IMR-90 (cell line): ENCODE data around the gene SIGLEC7. TPM values are rescaled to one million over a fixed set of nuclear protein-coding genes. Genes with fewer than 3 reads are reported as not detected.

Experiments
- ATAC-seq: fragments of 200-7000 bp; cut with Tn5 transposase; 2 replicates; pipeline ENCODE4 v1.9.1; 2020; ENCODE audit warnings: low read depth, mild to moderate bottlenecking, moderate library complexity
- BruUV-seq: library from RNA; stranded (reverse); fragments of 400-500 nt; replicated peaks from 2 replicates; lab custom pipeline; 2021; lab: Mats Ljungman, UMichigan
- CTCF ChIA-PET: fragments of 300-600 bp; formaldehyde crosslinking; extraction: SDS; loops from one replicate; lab custom pipeline; 2021; ENCODE audit warnings: antibody characterized with exemption; lab: Yijun Ruan, JAX
- POLR2A ChIA-PET: fragments of 300-600 bp; sonication (Branson Sonifier 250); formaldehyde crosslinking; loops from one replicate; lab custom pipeline; 2022; ENCODE audit warnings: antibody characterized with exemption; ENCODE audit not compliant: unreplicated experiment; lab: Charles Lee
- DNase-seq: peaks from one replicate; pipeline ENCODE4 v3.0.0; 2013
- H2AFZ ChIP-seq: replicated peaks from 2 replicates; pipeline ENCODE3; 2013; ENCODE audit warnings: low read length, mild to moderate bottlenecking; ENCODE audit not compliant: poor library complexity
- H2AK5ac ChIP-seq: 2 replicates; pipeline ENCODE4 v1.6.1; 2013; ENCODE audit warnings: low read depth, low read length, inconsistent platforms
- H2AK9ac ChIP-seq: replicated peaks from 2 replicates; pipeline ENCODE3; 2013; ENCODE audit warnings: mild to moderate bottlenecking, low read depth, low read length, moderate library complexity; ENCODE audit not compliant: poor library complexity
- H2BK120ac ChIP-seq: 2 replicates; pipeline ENCODE4 v1.6.1; 2013; ENCODE audit warnings: low read depth, low read length, inconsistent platforms
- H2BK15ac ChIP-seq: 3 replicates; pipeline ENCODE4 v1.6.1; 2013; ENCODE audit warnings: low read depth, low read length, inconsistent platforms
- H2BK20ac ChIP-seq: 2 replicates; pipeline ENCODE4 v1.6.1; 2013; ENCODE audit warnings: low read depth, mild to moderate bottlenecking, inconsistent platforms, low read length, moderate library complexity
- H2BK5ac ChIP-seq: 2 replicates; pipeline ENCODE4 v1.6.1; 2013; ENCODE audit warnings: mild to moderate bottlenecking, low read depth, low read length, inconsistent platforms; ENCODE audit not compliant: poor library complexity, severe bottlenecking
- H3K14ac ChIP-seq: replicated peaks from 2 replicates; pipeline ENCODE4 v1.6.1; 2013; ENCODE audit warnings: low read depth, low read length, inconsistent platforms
- H3K18ac ChIP-seq: 2 replicates; pipeline ENCODE4 v1.6.1; 2013; ENCODE audit warnings: low read depth, low read length, control low read depth
- H3K23ac ChIP-seq: 2 replicates; pipeline ENCODE4 v1.6.1; 2013; ENCODE audit warnings: low read depth, low read length, inconsistent platforms
- H3K27ac ChIP-seq: 2 replicates; pipeline ENCODE4 v1.5.1; 2013; ENCODE audit warnings: mild to moderate bottlenecking, control low read depth, low read length; ENCODE audit not compliant: insufficient read depth
- H3K27me3 ChIP-seq: 2 replicates; pipeline ENCODE4 v1.6.1; 2013; ENCODE audit warnings: low read length; ENCODE audit not compliant: control insufficient read depth, insufficient read depth
- H3K36me3 ChIP-seq: 2 replicates; pipeline ENCODE4 v1.6.1; 2013; ENCODE audit warnings: low read length, mixed read lengths; ENCODE audit not compliant: control insufficient read depth, insufficient read depth
- H3K4ac ChIP-seq: 2 replicates; pipeline ENCODE4 v1.6.1; 2013; ENCODE audit warnings: low read depth, low read length, inconsistent platforms
- H3K4me1 ChIP-seq: 2 replicates; pipeline ENCODE4 v1.6.1; 2013; ENCODE audit warnings: low read length, mixed read lengths; ENCODE audit not compliant: control insufficient read depth, insufficient read depth
- H3K4me2 ChIP-seq: 2 replicates; pipeline ENCODE4 v1.6.1; 2013; ENCODE audit warnings: low read depth, mild to moderate bottlenecking, control low read depth, low read length, moderate library complexity
- H3K4me3 ChIP-seq: 2 replicates; pipeline ENCODE4 v1.5.1; 2013; ENCODE audit warnings: low read depth, mild to moderate bottlenecking, control low read depth, low read length, moderate library complexity; ENCODE audit not compliant: insufficient read depth
- H3K56ac ChIP-seq: 2 replicates; pipeline ENCODE4 v1.6.1; 2013; ENCODE audit warnings: low read length, inconsistent platforms; ENCODE audit not compliant: insufficient read depth; ENCODE audit errors: extremely low read depth
- H3K79me1 ChIP-seq, 2 experiments: 2 replicates each; pipeline ENCODE4 v1.6.1; 2013; ENCODE audit warnings: low read length in 2 of 2, inconsistent platforms in 1 of 2, low read depth in 1 of 2
- H3K9ac ChIP-seq: 2 replicates; pipeline ENCODE4 v1.6.1; 2013; ENCODE audit warnings: low read depth, low read length, control low read depth
- H3K9me1 ChIP-seq: 2 replicates; pipeline ENCODE4 v1.6.1; 2013; ENCODE audit warnings: low read length, inconsistent platforms; ENCODE audit not compliant: insufficient read depth
- H3K9me3 ChIP-seq: 2 replicates; pipeline ENCODE4 v1.6.1; 2013; ENCODE audit warnings: low read length; ENCODE audit not compliant: control insufficient read depth, insufficient read depth
- H4K20me1 ChIP-seq: 2 replicates; pipeline ENCODE4 v1.6.1; 2013; ENCODE audit warnings: low read length, inconsistent platforms; ENCODE audit not compliant: insufficient read depth
- H4K5ac ChIP-seq: 2 replicates; pipeline ENCODE4 v1.6.1; 2013; ENCODE audit warnings: mild to moderate bottlenecking, low read depth, low read length, control low read depth
- H4K8ac ChIP-seq, 2 experiments: 2 replicates each; pipeline ENCODE4 v1.6.1; 2013; ENCODE audit warnings: low read depth in 2 of 2, low read length in 2 of 2, control low read depth in 1 of 2, inconsistent platforms in 1 of 2
- H4K91ac ChIP-seq: 2 replicates; pipeline ENCODE4 v1.6.1; 2013; ENCODE audit warnings: low read depth, low read length, inconsistent platforms; ENCODE audit not compliant: insufficient read depth
- BHLHE40 ChIP-seq: fragments of 150-350 bp; IDR thresholded peaks from 2 replicates; pipeline ENCODE4 v1.6.1; 2016; ENCODE audit warnings: mild to moderate bottlenecking, low read depth, low read length
- CEBPB ChIP-seq: IDR thresholded peaks from 2 replicates; pipeline ENCODE4 v1.6.1; 2012; ENCODE audit warnings: low read depth, low read length, improper control_type of control experiment
- CHD1 ChIP-seq: IDR thresholded peaks from 2 replicates; pipeline ENCODE4 v1.6.1; 2012; ENCODE audit warnings: low read depth, low read length, improper control_type of control experiment
- CTCF ChIP-seq: conservative IDR thresholded peaks from 2 replicates; pipeline ENCODE4 v1.5.1; 2012; ENCODE audit warnings: mild to moderate bottlenecking, low read depth, low read length, improper control_type of control experiment
- FOS ChIP-seq: fragments of 150-350 bp; IDR thresholded peaks from 2 replicates; pipeline ENCODE4 v1.6.1; 2016; ENCODE audit warnings: low read depth, low read length
- MAFK ChIP-seq: IDR thresholded peaks from 2 replicates; pipeline ENCODE4 v1.6.1; 2012; ENCODE audit warnings: low read depth, low read length, improper control_type of control experiment
- MAZ ChIP-seq: IDR thresholded peaks from 2 replicates; pipeline ENCODE4 v1.6.1; 2012; ENCODE audit warnings: low read depth, mild to moderate bottlenecking, low read length, improper control_type of control experiment, moderate library complexity, borderline replicate concordance
- MXI1 ChIP-seq: IDR thresholded peaks from 2 replicates; pipeline ENCODE4 v1.6.1; 2012; ENCODE audit warnings: low read depth, mild to moderate bottlenecking, low read length, moderate library complexity, borderline replicate concordance
- NFE2L2 ChIP-seq: fragments of 150-350 bp; IDR thresholded peaks from 2 replicates; pipeline ENCODE4 v1.6.1; 2016; ENCODE audit warnings: low read depth, mild to moderate bottlenecking, low read length
- POLR2A ChIP-seq: IDR thresholded peaks from 2 replicates; pipeline ENCODE4 v1.6.1; 2012; ENCODE audit warnings: mild to moderate bottlenecking, low read depth, low read length
- RAD21 ChIP-seq: IDR thresholded peaks from 2 replicates; pipeline ENCODE4 v1.6.1; 2012; ENCODE audit warnings: low read length, improper control_type of control experiment
- RCOR1 ChIP-seq: IDR thresholded peaks from 2 replicates; pipeline ENCODE4 v1.6.1; 2012; ENCODE audit warnings: mild to moderate bottlenecking, low read length, improper control_type of control experiment; ENCODE audit not compliant: insufficient replicate concordance
- RFX5 ChIP-seq: IDR thresholded peaks from 2 replicates; pipeline ENCODE4 v1.8.0; 2012; ENCODE audit warnings: low read depth, mild to moderate bottlenecking, low read length, moderate library complexity
- SMC3 ChIP-seq: fragments of 150-350 bp; IDR thresholded peaks from 2 replicates; pipeline ENCODE4 v1.6.1; 2016; ENCODE audit warnings: low read depth, mild to moderate bottlenecking, antibody characterized with exemption, low read length, moderate library complexity
- WGBS, 2 experiments: methylation state at CpG; one replicate each; pipeline versions ENCODE4 v1.1.5 to v1.1.7; 2013; ENCODE audit warnings: missing lambda C conversion rate in 2 of 2; ENCODE audit not compliant: insufficient read length in 1 of 2; ENCODE audit errors: extremely low coverage in 2 of 2; 5-methylcytosine and 5-hydroxymethylcytosine counted together
- dilution Hi-C: fragments of 300-500 bp; cut with HindIII; formaldehyde crosslinking; loops from one replicate; pipeline ENCODE4 v1.14.3; 2018; ENCODE audit warnings: low sequenced_read_pairs; ENCODE audit not compliant: unreplicated experiment
- in situ Hi-C: fragments of 300-500 bp; cut with MboI; formaldehyde crosslinking; loops from 3 replicates; pipeline ENCODE4 v1.14.3; 2019; ENCODE audit warnings: low sequenced_read_pairs, inconsistent platforms, mixed read lengths
- intact Hi-C: fragments of 100-400 bp; cut with micrococcal nuclease; formaldehyde crosslinking; loops from 2 replicates; pipeline ENCODE4 v1.10.0; 2022
- polyA plus RNA-seq, 3 experiments: library from polyadenylated mRNA; depleted of rRNA; stranded (reverse); fragments of >200 nt; gene quantifications; 2 replicates each; pipeline ENCODE4 v1.2.3, GENCODE V29; 2012; ENCODE audit warnings: low replicate concordance in 1 of 3
- total RNA-seq: library from RNA; depleted of rRNA; stranded (reverse); fragments of >200 nt; gene quantifications from 2 replicates; pipeline ENCODE4 v1.2.3, GENCODE V29; 2012
- TF ChIP-seq, protein P1 (sequence below): fragments of 150-350 bp; IDR thresholded peaks from 2 replicates; pipeline ENCODE4 v1.6.1; 2016; ENCODE audit warnings: low read depth, mild to moderate bottlenecking, low read length, moderate library complexity, borderline replicate concordance
- TF ChIP-seq, protein P2 (sequence below): fragments of 150-350 bp; IDR thresholded peaks from 2 replicates; pipeline ENCODE4 v1.6.1; 2017; ENCODE audit warnings: mild to moderate bottlenecking, antibody characterized with exemption, low read length, low read depth

The SIGLEC7 gene
- total and polyA plus RNA-seq, 2 of the 4 experiments (the other 2 are of a cell fraction): not detected

DNA sequence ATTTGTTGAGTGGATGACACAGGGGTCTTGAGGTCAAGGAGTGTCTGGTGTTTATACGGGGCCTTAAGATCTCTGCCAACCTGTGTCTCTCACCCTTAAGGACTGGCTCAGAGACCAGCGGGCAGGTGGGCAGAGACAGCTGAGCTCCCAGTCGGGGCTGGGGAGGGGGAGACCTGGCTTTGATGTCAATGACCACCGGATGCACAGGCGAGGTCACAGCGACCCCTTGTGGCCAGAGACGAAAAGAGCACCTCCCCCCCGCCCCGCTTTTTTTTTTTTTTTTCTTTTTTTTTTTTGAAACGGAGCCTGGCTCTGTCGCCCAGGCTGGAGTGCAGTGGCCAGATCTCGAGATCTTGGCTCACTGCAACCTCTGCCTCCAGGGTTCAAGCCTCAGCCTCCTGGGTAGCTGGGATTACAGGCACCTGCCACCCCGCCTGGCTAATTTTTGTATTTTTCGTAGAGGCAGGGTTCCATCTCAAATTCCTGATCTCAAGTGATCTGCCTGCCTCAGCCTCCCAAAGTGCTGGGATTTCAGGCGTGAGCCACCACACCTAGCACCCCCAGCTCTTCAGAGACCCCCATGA lies 47.3 kb upstream of the SIGLEC7 start:
- no peak overlapping the region for H2AK9ac ChIP-seq

More for the DNA sequence above, 47.3 kb upstream of the SIGLEC7 start:
- TF ChIP-seq, protein P1, sequence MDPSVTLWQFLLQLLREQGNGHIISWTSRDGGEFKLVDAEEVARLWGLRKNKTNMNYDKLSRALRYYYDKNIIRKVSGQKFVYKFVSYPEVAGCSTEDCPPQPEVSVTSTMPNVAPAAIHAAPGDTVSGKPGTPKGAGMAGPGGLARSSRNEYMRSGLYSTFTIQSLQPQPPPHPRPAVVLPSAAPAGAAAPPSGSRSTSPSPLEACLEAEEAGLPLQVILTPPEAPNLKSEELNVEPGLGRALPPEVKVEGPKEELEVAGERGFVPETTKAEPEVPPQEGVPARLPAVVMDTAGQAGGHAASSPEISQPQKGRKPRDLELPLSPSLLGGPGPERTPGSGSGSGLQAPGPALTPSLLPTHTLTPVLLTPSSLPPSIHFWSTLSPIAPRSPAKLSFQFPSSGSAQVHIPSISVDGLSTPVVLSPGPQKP: no peak
- peak; percentile 31 for TF ChIP-seq SMC3
- TF ChIP-seq, protein P2, sequence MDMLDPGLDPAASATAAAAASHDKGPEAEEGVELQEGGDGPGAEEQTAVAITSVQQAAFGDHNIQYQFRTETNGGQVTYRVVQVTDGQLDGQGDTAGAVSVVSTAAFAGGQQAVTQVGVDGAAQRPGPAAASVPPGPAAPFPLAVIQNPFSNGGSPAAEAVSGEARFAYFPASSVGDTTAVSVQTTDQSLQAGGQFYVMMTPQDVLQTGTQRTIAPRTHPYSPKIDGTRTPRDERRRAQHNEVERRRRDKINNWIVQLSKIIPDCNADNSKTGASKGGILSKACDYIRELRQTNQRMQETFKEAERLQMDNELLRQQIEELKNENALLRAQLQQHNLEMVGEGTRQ: no peak
- TF ChIP-seq MXI1: no peak
- TF ChIP-seq CTCF: peak; percentile 56
- no peak for TF ChIP-seq CHD1
- TF ChIP-seq FOS: no peak
- TF ChIP-seq RCOR1: no peak
- no peak for TF ChIP-seq MAFK
- no peak for TF ChIP-seq BHLHE40
- no peak for TF ChIP-seq CEBPB
- peak; percentile 47; the same call in 1 of the 2 replicates for TF ChIP-seq MAZ
- TF ChIP-seq POLR2A: no peak
- no peak for TF ChIP-seq RFX5
- TF ChIP-seq RAD21: peak; percentile 46
- no peak for TF ChIP-seq NFE2L2
- peaks cover 6% of the 10 kb centered on the region for H3K36me3 ChIP-seq
- peak overlapping the region; percentile 62 for H2AFZ ChIP-seq
- no peak overlapping the region for H2BK15ac ChIP-seq
- peaks cover 0 to 15% of the 10 kb centered on the region in 2 experiments; a peak in 2 of 4 replicates for H3K79me1 ChIP-seq
- H3K9me1 ChIP-seq: no peaks in the 10 kb centered on the region; the same call in 1 of the 2 replicates
- H3K9me3 ChIP-seq: no peaks in the 10 kb centered on the region
- H2BK120ac ChIP-seq: no peak overlapping the region
- H3K4ac ChIP-seq: no peak overlapping the region
- no peak overlapping the region for H3K23ac ChIP-seq
- H3K4me3 ChIP-seq: no peak overlapping the region
- H2AK5ac ChIP-seq: no peak overlapping the region
- dilution Hi-C loops (no loop called here), in situ Hi-C loops (no loop called here), intact Hi-C loops (loop anchor here (1.0 to 5.0 kb wide), 2 partner anchors 73 to 162 kb away; no protein-coding TSS in a partner anchor)
- H3K14ac ChIP-seq: no peak overlapping the region
- H4K8ac ChIP-seq: no peak overlapping the region
- ChIA-PET POLR2A (no interaction called here), CTCF (interaction anchor here (0.7 to 1.0 kb wide), 2 partner anchors 73 to 166 kb away, joined by 3 to 7 read pairs; no protein-coding TSS in a partner anchor)
- no peak overlapping the region for H4K91ac ChIP-seq
- WGBS, 2 experiments: 30% methylated on average over 2 of the region's 15 CpGs; no CpG with 5 or more reads in 1 of the 2 experiments
- H4K5ac ChIP-seq: no peak overlapping the region
- no peak overlapping the region for H3K18ac ChIP-seq
- DNase-seq (no peak), ATAC-seq (no peak)
- BruUV-seq: no TSS peak
- H2BK5ac ChIP-seq: no peak overlapping the region
- H3K4me1 ChIP-seq: peaks cover 3% of the 10 kb centered on the region; the same call in 1 of the 2 replicates
- no peak overlapping the region for H3K9ac ChIP-seq
- H3K4me2 ChIP-seq: no peak overlapping the region
- no peak overlapping the region for H2BK20ac ChIP-seq
- H3K56ac ChIP-seq: no peak overlapping the region
- H3K27me3 ChIP-seq: no peaks in the 10 kb centered on the region
- peaks cover 13% of the 10 kb centered on the region for H4K20me1 ChIP-seq
- no peak overlapping the region for H3K27ac ChIP-seq
